ENCODE data around the gene ZBTB16.
A peak's percentile ranks its signal among the peaks of the same experiment; 100 is the strongest.

Gene ZBTB16

DNA sequence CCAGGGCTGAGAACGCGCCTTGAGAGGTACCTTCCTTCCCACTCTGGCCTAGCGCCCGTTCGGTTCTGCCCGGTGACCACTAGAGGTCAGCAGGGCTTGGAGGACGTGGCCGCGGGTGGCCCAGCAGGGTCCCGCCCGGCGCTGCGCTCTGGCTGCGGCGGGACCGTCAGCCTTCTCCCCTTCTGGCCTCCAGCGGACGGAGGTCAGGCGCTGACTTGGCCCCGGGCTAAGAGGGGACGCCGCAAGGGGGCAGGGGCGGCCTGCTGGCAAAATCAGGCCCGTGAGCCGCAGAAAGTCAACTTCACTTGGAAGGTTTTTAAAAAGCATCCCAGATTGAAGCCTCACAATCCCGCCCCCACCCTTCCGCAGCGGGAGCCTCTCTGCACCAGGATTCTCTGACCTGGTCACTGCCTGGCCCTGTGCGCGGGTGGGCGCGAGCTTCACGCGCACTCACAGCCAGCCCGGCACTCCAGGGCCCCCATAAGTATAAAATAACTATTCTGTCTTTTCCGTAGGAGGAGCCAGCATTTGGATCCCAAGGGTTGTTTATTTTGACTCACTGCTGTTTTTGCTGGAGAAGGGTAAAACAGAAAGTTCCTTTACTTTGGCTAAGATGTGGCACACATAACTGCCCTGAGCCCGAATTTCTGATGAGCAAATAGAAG, 23.2 kb upstream of the ZBTB16 start:
- Histone ChIP-seq H3K9ac (ENCODE audit: low read length) (no peak overlapping the region), H2BK5ac (ENCODE audit: low read length) (no peak overlapping the region)
- no CpG with 5 or more reads among the region's 37 CpGs for WGBS (ENCODE audit: extremely low coverage, insufficient coverage, low lambda C conversion rate)

DNA sequence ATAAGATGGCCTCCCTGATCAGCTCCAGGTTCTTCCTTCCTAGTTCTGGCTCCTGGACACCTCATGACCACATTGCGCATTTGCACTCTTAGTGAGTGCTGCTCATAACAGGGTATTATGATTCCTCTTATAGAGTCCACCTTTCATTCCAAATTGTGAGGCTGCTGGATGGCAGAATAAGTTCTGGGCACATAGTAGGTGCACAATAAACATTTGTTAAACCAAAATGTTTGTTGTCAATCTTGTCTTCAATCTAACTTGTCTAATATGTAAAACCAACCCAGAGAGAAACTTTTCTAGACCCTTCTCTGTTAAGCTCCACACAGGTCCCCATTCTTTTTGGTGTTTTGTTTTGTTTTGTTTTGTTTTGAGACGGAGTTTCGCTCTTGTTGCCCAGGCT, 22.6 kb upstream of the ZBTB16 start:
- Histone ChIP-seq H3K4me2 (ENCODE audit: low read length) (no peak overlapping the region), H3K18ac (ENCODE audit: low read length) (no peak overlapping the region), H4K8ac (ENCODE audit: low read depth, low read length) (no peak overlapping the region), H3K79me1 (ENCODE audit: low read length) (no peaks in the 10 kb centered on the region), H3K27me3 (ENCODE audit: insufficient read depth, low read length, poor library complexity) (no peaks in the 10 kb centered on the region), H3K56ac (ENCODE audit: low read length) (no peak overlapping the region), H2BK15ac (replicated peaks; ENCODE audit: low read depth) (no peak overlapping the region), H3K4ac (ENCODE audit: low read depth, low read length) (no peak overlapping the region), H3K23ac (ENCODE audit: low read length) (no peak overlapping the region), H3K36me3 (ENCODE audit: control insufficient read depth, insufficient read depth, low read length) (no peaks in the 10 kb centered on the region), H3K4me1 (ENCODE audit: control insufficient read depth, low read depth, low read length) (no peaks in the 10 kb centered on the region), H3K79me2 (ENCODE audit: control insufficient read depth, insufficient read depth, low read length) (no peaks in the 10 kb centered on the region), H4K5ac (ENCODE audit: low read length) (no peak overlapping the region), H3K9ac (ENCODE audit: low read length) (no peak overlapping the region), H3K27ac (ENCODE audit: low read depth, low read length) (no peak overlapping the region), H2BK5ac (ENCODE audit: low read length) (no peak overlapping the region), H2AK5ac (ENCODE audit: low read length) (no peak overlapping the region), H3K4me3 (ENCODE audit: low read length) (no peak overlapping the region), H2BK120ac (ENCODE audit: low read depth, low read length) (no peak overlapping the region)
- DNase-seq, result no peak
- WGBS (ENCODE audit: extremely low coverage, insufficient coverage, low lambda C conversion rate), result no CpG with 5 or more reads among the region's 3 CpGs

More for the DNA sequence above, 23.2 kb upstream of the ZBTB16 start:
- no peak overlapping the region for H2BK120ac ChIP-seq (ENCODE audit: low read depth, low read length)
- H3K4me3 ChIP-seq (ENCODE audit: low read length), result no peak overlapping the region
- no peaks in the 10 kb centered on the region for H3K27me3 ChIP-seq (ENCODE audit: insufficient read depth, low read length, poor library complexity)
- no peak overlapping the region for H3K4me2 ChIP-seq (ENCODE audit: low read length)
- H3K23ac ChIP-seq (ENCODE audit: low read length), result no peak overlapping the region
- H3K79me1 ChIP-seq (ENCODE audit: low read length), result no peaks in the 10 kb centered on the region
- H3K4ac ChIP-seq (ENCODE audit: low read depth, low read length), result no peak overlapping the region
- no peak overlapping the region for H3K27ac ChIP-seq (ENCODE audit: low read depth, low read length)
- DNase-seq, result peak; percentile 95
- H4K8ac ChIP-seq (ENCODE audit: low read depth, low read length), result no peak overlapping the region
- no peaks in the 10 kb centered on the region for H3K79me2 ChIP-seq (ENCODE audit: control insufficient read depth, insufficient read depth, low read length)
- no peak overlapping the region for H4K5ac ChIP-seq (ENCODE audit: low read length)
- no peak overlapping the region for H2AK5ac ChIP-seq (ENCODE audit: low read length)
- H3K4me1 ChIP-seq (ENCODE audit: control insufficient read depth, low read depth, low read length), result no peaks in the 10 kb centered on the region
- no peak overlapping the region for H3K56ac ChIP-seq (ENCODE audit: low read length)
- no peak overlapping the region for H3K18ac ChIP-seq (ENCODE audit: low read length)
- no peak overlapping the region for H2BK15ac ChIP-seq (replicated peaks; ENCODE audit: low read depth)
- no peaks in the 10 kb centered on the region for H3K36me3 ChIP-seq (ENCODE audit: control insufficient read depth, insufficient read depth, low read length)

GRCh38 chr11:114039551-114039950, 20.0 kb upstream of the ZBTB16 start:
- no peak for DNase-seq
- no peaks in the 10 kb centered on the region for H3K79me1 ChIP-seq (ENCODE audit: low read length)
- H4K8ac ChIP-seq (ENCODE audit: low read depth, low read length), result no peak overlapping the region
- no peaks in the 10 kb centered on the region for H3K27me3 ChIP-seq (ENCODE audit: insufficient read depth, low read length, poor library complexity)
- no peaks in the 10 kb centered on the region for H3K36me3 ChIP-seq (ENCODE audit: control insufficient read depth, insufficient read depth, low read length)
- no peaks in the 10 kb centered on the region for H3K4me1 ChIP-seq (ENCODE audit: control insufficient read depth, low read depth, low read length)
- H3K4ac ChIP-seq (ENCODE audit: low read depth, low read length), result no peak overlapping the region
- H2BK15ac ChIP-seq (replicated peaks; ENCODE audit: low read depth), result no peak overlapping the region
- H2AK5ac ChIP-seq (ENCODE audit: low read length), result no peak overlapping the region
- H3K9ac ChIP-seq (ENCODE audit: low read length), result no peak overlapping the region
- no peak overlapping the region for H4K5ac ChIP-seq (ENCODE audit: low read length)
- no peaks in the 10 kb centered on the region for H3K79me2 ChIP-seq (ENCODE audit: control insufficient read depth, insufficient read depth, low read length)
- H3K23ac ChIP-seq (ENCODE audit: low read length), result no peak overlapping the region
- H3K18ac ChIP-seq (ENCODE audit: low read length), result no peak overlapping the region
- no CpG with 5 or more reads among the region's 3 CpGs for WGBS (ENCODE audit: extremely low coverage, insufficient coverage, low lambda C conversion rate)
- no peak overlapping the region for H3K4me2 ChIP-seq (ENCODE audit: low read length)
- no peak overlapping the region for H3K56ac ChIP-seq (ENCODE audit: low read length)
- H3K4me3 ChIP-seq (ENCODE audit: low read length), result no peak overlapping the region
- H2BK5ac ChIP-seq (ENCODE audit: low read length), result no peak overlapping the region
- H3K27ac ChIP-seq (ENCODE audit: low read depth, low read length), result no peak overlapping the region
- H2BK120ac ChIP-seq (ENCODE audit: low read depth, low read length), result no peak overlapping the region

DNA sequence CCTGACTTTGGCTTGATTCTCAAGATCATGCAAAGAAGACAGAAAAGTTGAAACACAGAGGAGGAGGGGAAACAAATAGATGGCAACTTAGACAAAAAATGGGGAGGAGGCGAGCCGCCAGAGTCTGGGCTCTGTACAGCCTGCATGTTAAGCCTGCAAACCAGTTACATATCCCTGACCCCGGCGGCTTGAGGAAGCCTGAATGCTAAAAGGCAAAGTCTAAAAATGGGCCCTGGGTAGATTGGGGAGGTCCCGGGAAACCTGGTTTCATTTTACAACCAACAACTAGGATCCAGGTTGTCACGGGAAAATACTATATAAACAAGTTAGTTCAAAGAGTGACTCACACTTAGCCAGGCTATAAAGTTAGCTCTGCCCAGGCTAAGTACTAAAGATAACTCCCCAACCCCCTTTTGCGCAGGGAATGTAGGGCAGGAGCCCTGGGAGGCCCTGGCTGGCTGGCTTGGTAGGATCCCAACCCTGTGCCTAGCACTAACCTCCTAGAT, 18.8 kb upstream of the ZBTB16 start:
- no peak overlapping the region for H3K23ac ChIP-seq (ENCODE audit: low read length)
- no peak overlapping the region for H3K56ac ChIP-seq (ENCODE audit: low read length)
- no peaks in the 10 kb centered on the region for H3K79me1 ChIP-seq (ENCODE audit: low read length)
- no peak overlapping the region for H4K8ac ChIP-seq (ENCODE audit: low read depth, low read length)
- no peak overlapping the region for H3K4me2 ChIP-seq (ENCODE audit: low read length)
- no peak overlapping the region for H3K4me3 ChIP-seq (ENCODE audit: low read length)
- H3K4me1 ChIP-seq (ENCODE audit: control insufficient read depth, low read depth, low read length), result no peaks in the 10 kb centered on the region
- no peak overlapping the region for H2BK15ac ChIP-seq (replicated peaks; ENCODE audit: low read depth)
- H3K36me3 ChIP-seq (ENCODE audit: control insufficient read depth, insufficient read depth, low read length), result no peaks in the 10 kb centered on the region
- H2AK5ac ChIP-seq (ENCODE audit: low read length), result no peak overlapping the region
- H3K27ac ChIP-seq (ENCODE audit: low read depth, low read length), result no peak overlapping the region
- DNase-seq, result no peak
- H3K4ac ChIP-seq (ENCODE audit: low read depth, low read length), result no peak overlapping the region
- no peaks in the 10 kb centered on the region for H3K79me2 ChIP-seq (ENCODE audit: control insufficient read depth, insufficient read depth, low read length)
- H2BK5ac ChIP-seq (ENCODE audit: low read length), result no peak overlapping the region
- no peak overlapping the region for H4K5ac ChIP-seq (ENCODE audit: low read length)
- no peak overlapping the region for H3K9ac ChIP-seq (ENCODE audit: low read length)
- H3K27me3 ChIP-seq (ENCODE audit: insufficient read depth, low read length, poor library complexity), result no peaks in the 10 kb centered on the region
- WGBS (ENCODE audit: extremely low coverage, insufficient coverage, low lambda C conversion rate), result no CpG with 5 or more reads among the region's 7 CpGs
- no peak overlapping the region for H3K18ac ChIP-seq (ENCODE audit: low read length)
- no peak overlapping the region for H2BK120ac ChIP-seq (ENCODE audit: low read depth, low read length)

GRCh38 chr11:114042234-114042633, 17.3 kb upstream of the ZBTB16 start:
- no CpG with 5 or more reads among the region's 5 CpGs for WGBS (ENCODE audit: extremely low coverage, insufficient coverage, low lambda C conversion rate)

More at GRCh38 chr11:114042234-114042633, 17.3 kb upstream of the ZBTB16 start:
- H3K79me1 ChIP-seq (ENCODE audit: low read length), result no peaks in the 10 kb centered on the region
- H3K79me2 ChIP-seq (ENCODE audit: control insufficient read depth, insufficient read depth, low read length), result no peaks in the 10 kb centered on the region
- H3K23ac ChIP-seq (ENCODE audit: low read length), result no peak overlapping the region
- DNase-seq, result no peak
- no peak overlapping the region for H3K18ac ChIP-seq (ENCODE audit: low read length)
- no peak overlapping the region for H2BK15ac ChIP-seq (replicated peaks; ENCODE audit: low read depth)
- H2BK120ac ChIP-seq (ENCODE audit: low read depth, low read length), result no peak overlapping the region
- no peak overlapping the region for H4K8ac ChIP-seq (ENCODE audit: low read depth, low read length)
- H3K27me3 ChIP-seq (ENCODE audit: insufficient read depth, low read length, poor library complexity), result no peaks in the 10 kb centered on the region
- H3K9ac ChIP-seq (ENCODE audit: low read length), result no peak overlapping the region
- no peak overlapping the region for H3K56ac ChIP-seq (ENCODE audit: low read length)
- H2AK5ac ChIP-seq (ENCODE audit: low read length), result no peak overlapping the region
- no peaks in the 10 kb centered on the region for H3K4me1 ChIP-seq (ENCODE audit: control insufficient read depth, low read depth, low read length)
- H3K36me3 ChIP-seq (ENCODE audit: control insufficient read depth, insufficient read depth, low read length), result no peaks in the 10 kb centered on the region
- no peak overlapping the region for H2BK5ac ChIP-seq (ENCODE audit: low read length)
- no peak overlapping the region for H4K5ac ChIP-seq (ENCODE audit: low read length)
- H3K4me2 ChIP-seq (ENCODE audit: low read length), result no peak overlapping the region
- no peak overlapping the region for H3K4ac ChIP-seq (ENCODE audit: low read depth, low read length)
- H3K27ac ChIP-seq (ENCODE audit: low read depth, low read length), result no peak overlapping the region
- no peak overlapping the region for H3K4me3 ChIP-seq (ENCODE audit: low read length)
